GM12878 (cell line): ENCODE data around the gene ADAMTS17.

Experiments used
- CHD1 ChIP-seq: IDR thresholded peaks from 2 replicates; pipeline ENCODE4 v1.6.1; 2012; ENCODE audit warnings: low read depth, low read length, improper control_type of control experiment
- CREM ChIP-seq: IDR thresholded peaks from 2 replicates; pipeline ENCODE4 v1.6.1; 2014; ENCODE audit warnings: antibody characterized with exemption, low read depth
- CTCF ChIP-seq, 3 experiments: IDR thresholded peaks in 2 of 3; conservative IDR thresholded peaks in 1 of 3; 2 replicates each; pipeline ENCODE4 v1.5.1; 2011; ENCODE audit warnings: low read depth in 3 of 3, low read length in 3 of 3, mild to moderate bottlenecking in 3 of 3, control low read depth in 2 of 3, moderate library complexity in 2 of 3, inconsistent platforms in 1 of 3, mixed read lengths in 1 of 3; ENCODE audit not compliant: control insufficient read depth in 2 of 3, insufficient read depth in 1 of 3; ENCODE audit errors: extremely low read depth in 1 of 3
- NR2F1 ChIP-seq: fragments of 450-650 bp; conservative IDR thresholded peaks from 2 replicates; pipeline ENCODE4 v1.6.1; 2017; ENCODE audit warnings: mild to moderate bottlenecking
- POLR2A ChIP-seq: IDR thresholded peaks from 2 replicates; pipeline ENCODE4 v1.6.1; 2011; ENCODE audit warnings: low read depth, mild to moderate bottlenecking, low read length
- SMAD5 ChIP-seq: IDR thresholded peaks from 2 replicates; pipeline ENCODE4 v1.6.1; 2016; ENCODE audit warnings: antibody characterized with exemption, low read depth
- SP1 ChIP-seq: IDR thresholded peaks from one replicate; pipeline ENCODE4 v1.6.1; 2011; ENCODE audit warnings: low read depth, low read length
- SPI1 ChIP-seq: IDR thresholded peaks from 2 replicates; pipeline ENCODE4 v1.6.1; 2011; ENCODE audit warnings: low read depth, mild to moderate bottlenecking, low read length, moderate library complexity, borderline replicate concordance; ENCODE audit not compliant: insufficient read depth
- ZNF592 ChIP-seq: fragments of 450-650 bp; IDR thresholded peaks from 2 replicates; pipeline ENCODE4 v1.6.1; 2017; ENCODE audit warnings: mild to moderate bottlenecking, moderate library complexity
- ZNF622 ChIP-seq: fragments of 450-650 bp; IDR thresholded peaks from 2 replicates; pipeline ENCODE4 v1.6.1; 2017; ENCODE audit warnings: mild to moderate bottlenecking, inconsistent platforms
- ZZZ3 ChIP-seq: IDR thresholded peaks from 2 replicates; pipeline ENCODE4 v1.6.1; 2011; ENCODE audit warnings: low read depth; ENCODE audit not compliant: control insufficient read depth, insufficient read length

GRCh38 chr15:99959326-99959725, 382.4 kb downstream of the ADAMTS17 start:
- TF ChIP-seq ZNF622 (no peak), POLR2A (no peak), CREM (no peak), SP1 (no peak), SPI1 (no peak), ZNF592 (no peak), CTCF (IDR thresholded peaks at IDR 0.05 in 2 of 3, conservative IDR thresholded peaks at IDR 0.05 in 1 of 3; ENCODE audit: control insufficient read depth in 2 of 3, extremely low read depth in 1 of 3, insufficient read depth in 1 of 3, low read depth in 3 of 3, low read length in 3 of 3) (no peak), ZZZ3 (no peak), SMAD5 (no peak), NR2F1 (no peak), CHD1 (no peak)
